Measurements from ENCODE around the gene CSF1. TPM values are rescaled to one million over a fixed set of nuclear protein-coding genes. Genes with fewer than 3 reads are reported as not detected.

Gene CSF1
- total and polyA plus RNA-seq, 5 donors: 13.5 to 22.6 (median 16.6) TPM

Other genes starting within 250 kb of the CSF1 start
- gene GSTM2, start 242.8 kb upstream of the CSF1 start, total RNA-seq: 10 to 100 TPM; 50.3 to 92.8 (median 72.6) TPM
- gene GSTM2, start 242.8 kb upstream of the CSF1 start, polyA plus RNA-seq: 99.5 TPM
- 10 to 100 TPM in 1 of 4 donors, not detected in 3; 31.1 TPM for gene GSTM1, start 223.0 kb upstream of the CSF1 start, total RNA-seq
- gene GSTM1, start 223.0 kb upstream of the CSF1 start, polyA plus RNA-seq: 38.9 TPM
- 10 to 100 TPM in 2 of 4 donors, 1 to 10 TPM in 2; 5.3 to 13.7 (median 10.0) TPM for gene GSTM5, start 198.6 kb upstream of the CSF1 start, total RNA-seq
- gene GSTM5, start 198.6 kb upstream of the CSF1 start, polyA plus RNA-seq: 7.8 TPM
- gene GSTM3, start 169.8 kb upstream of the CSF1 start, total RNA-seq: 100 to 1,000 TPM in 2 of 4 donors, 10 to 100 TPM in 2; 65.5 to 150 (median 112) TPM
- 279 TPM for gene GSTM3, start 169.8 kb upstream of the CSF1 start, polyA plus RNA-seq
- not detected for gene EPS8L3, start 146.9 kb upstream of the CSF1 start, total RNA-seq
- gene EPS8L3, start 146.9 kb upstream of the CSF1 start, polyA plus RNA-seq: not detected
- 10 to 100 TPM; 37.4 to 49.6 (median 43.8) TPM for gene AHCYL1, start 73.9 kb downstream of the CSF1 start, total RNA-seq
- gene AHCYL1, start 73.9 kb downstream of the CSF1 start, polyA plus RNA-seq: 27.7 TPM
- 10 to 100 TPM; 17.9 to 20.5 (median 18.8) TPM for gene STRIP1, start 123.8 kb downstream of the CSF1 start, total RNA-seq
- 10.8 TPM for gene STRIP1, start 123.8 kb downstream of the CSF1 start, polyA plus RNA-seq
- not detected for gene ALX3, start 159.8 kb downstream of the CSF1 start, total RNA-seq
- gene ALX3, start 159.8 kb downstream of the CSF1 start, polyA plus RNA-seq: 0.07 TPM
- gene UBL4B, start 201.6 kb downstream of the CSF1 start, total RNA-seq: not detected
- gene UBL4B, start 201.6 kb downstream of the CSF1 start, polyA plus RNA-seq: not detected
- under 1 TPM in 1 of 4 donors, not detected in 3; 0.06 TPM for gene SLC6A17, start 239.6 kb downstream of the CSF1 start, total RNA-seq
- 0.02 TPM for gene SLC6A17, start 239.6 kb downstream of the CSF1 start, polyA plus RNA-seq